ENCODE results near the gene CCDC150. TPM values are rescaled to one million over a fixed set of nuclear protein-coding genes. Genes with fewer than 3 reads are reported as not detected.
"Not testable (repeated sequence)": the region's sequence is repeated elsewhere in the genome, so short reads cannot be mapped to it uniquely, and the experiment has no call there.

The CCDC150 gene
- total and polyA plus RNA-seq, 7 experiments from 2014 or later, result 0.13 to 11.2 (median 1.1) TPM; not detected in 1

GRCh38 chr2:196686737-196687136, 47.2 kb downstream of the CCDC150 start:
- H3K36me3 ChIP-seq (ENCODE audit: control insufficient read depth in 2 of 3, insufficient read depth in 3 of 3, low read length in 3 of 3); H3K27ac Mint-ChIP-seq; intact Hi-C loops (cut with micrococcal nuclease); H3K4me1 Mint-ChIP-seq; CTCF ChIA-PET; H3K27me3 Mint-ChIP-seq; DNase-seq; H3K9me3 ChIP-seq (ENCODE audit: control insufficient read depth in 2 of 3, low read length in 3 of 3); H3K27ac ChIP-seq (ENCODE audit: low read depth, low read length); H3K4me3 ChIP-seq (ENCODE audit: low read length); POLR2A ChIA-PET; H3K4me3 Mint-ChIP-seq; ATAC-seq; H3K4me1 ChIP-seq (ENCODE audit: control insufficient read depth in 2 of 2, insufficient read depth in 2 of 2, low read length in 2 of 2); H3K27me3 ChIP-seq (ENCODE audit: control insufficient read depth in 2 of 2, insufficient read depth in 2 of 2, low read length in 2 of 2): not testable (repeated sequence)
- Mint-ChIP-seq H3K9me3 (peaks cover 0 to 38% (median 22%) of the 10 kb centered on the region in 11 donors), H3K36me3 (peaks cover 0 to 21% (median 0%) of the 10 kb centered on the region in 5 donors)

GRCh38 chr2:196696423-196697079, 57.0 kb downstream of the CCDC150 start:
- Histone ChIP-seq H3K27ac (ENCODE audit: low read depth, low read length) (no peak overlapping the region), H3K27me3 (ENCODE audit: control insufficient read depth in 2 of 2, insufficient read depth in 2 of 2, low read length in 2 of 2) (no peaks in the 10 kb centered on the region), H3K4me3 (ENCODE audit: low read length) (no peak overlapping the region), H3K4me1 (ENCODE audit: control insufficient read depth in 2 of 2, insufficient read depth in 2 of 2, low read length in 2 of 2) (no peaks in the 10 kb centered on the region), H3K36me3 (ENCODE audit: control insufficient read depth in 2 of 3, insufficient read depth in 3 of 3, low read length in 3 of 3) (no peaks in the 10 kb centered on the region), H3K9me3 (ENCODE audit: control insufficient read depth in 2 of 3, low read length in 3 of 3) (no peaks in the 10 kb centered on the region)
- H3K36me3 Mint-ChIP-seq, result peaks cover 0 to 4% (median 0%) of the 10 kb centered on the region in 5 donors
- no peak overlapping the region for H3K27ac Mint-ChIP-seq
- no peak for DNase-seq
- CTCF ChIA-PET, result interaction anchor here (0.7 kb wide), 1 partner anchor 22 kb away, joined by 4 read pairs; no protein-coding TSS in a partner anchor
- peak; percentile 36 for ATAC-seq
- peaks cover 0 to 5% (median 2%) of the 10 kb centered on the region in 5 donors for H3K27me3 Mint-ChIP-seq
- intact Hi-C loops (cut with micrococcal nuclease), result no loop called here
- peaks cover 0 to 3% (median 0%) of the 10 kb centered on the region in 7 donors for H3K4me1 Mint-ChIP-seq
- POLR2A ChIA-PET, result no interaction called here
- H3K9me3 Mint-ChIP-seq, result peaks cover 0 to 1% (median 0%) of the 10 kb centered on the region in 11 donors
- no peak overlapping the region for H3K4me3 Mint-ChIP-seq

GRCh38 chr2:196697825-196698224, 58.3 kb downstream of the CCDC150 start:
- ATAC-seq (no peak), DNase-seq (no peak)
- H3K36me3 ChIP-seq (ENCODE audit: control insufficient read depth in 2 of 3, insufficient read depth in 3 of 3, low read length in 3 of 3), result no peaks in the 10 kb centered on the region
- Mint-ChIP-seq H3K4me1 (peaks cover 0 to 3% (median 0%) of the 10 kb centered on the region in 7 donors), H3K27me3 (peaks cover 0 to 4% (median 0%) of the 10 kb centered on the region in 5 donors), H3K36me3 (peaks cover 0 to 10% (median 0%) of the 10 kb centered on the region in 5 donors), H3K4me3 (no peak overlapping the region), H3K9me3 (peaks cover 0 to 2% (median 0%) of the 10 kb centered on the region in 11 donors), H3K27ac (no peak overlapping the region)
- POLR2A ChIA-PET, result no interaction called here
- no peaks in the 10 kb centered on the region for H3K4me1 ChIP-seq (ENCODE audit: control insufficient read depth in 2 of 2, insufficient read depth in 2 of 2, low read length in 2 of 2)
- H3K27me3 ChIP-seq (ENCODE audit: control insufficient read depth in 2 of 2, insufficient read depth in 2 of 2, low read length in 2 of 2), result no peaks in the 10 kb centered on the region
- H3K4me3 ChIP-seq (ENCODE audit: low read length), result no peak overlapping the region
- H3K27ac ChIP-seq (ENCODE audit: low read depth, low read length), result no peak overlapping the region
- CTCF ChIA-PET, result no interaction called here
- intact Hi-C loops (cut with micrococcal nuclease), result no loop called here
- H3K9me3 ChIP-seq (ENCODE audit: control insufficient read depth in 2 of 3, low read length in 3 of 3), result no peaks in the 10 kb centered on the region

- Histone ChIP-seq H3K4me3 (ENCODE audit: low read length) (no peak overlapping the region), H3K4me1 (ENCODE audit: control insufficient read depth in 2 of 2, insufficient read depth in 2 of 2, low read length in 2 of 2) (no peaks in the 10 kb centered on the region), H3K27ac (ENCODE audit: low read depth, low read length) (no peak overlapping the region), H3K36me3 (ENCODE audit: control insufficient read depth in 2 of 3, insufficient read depth in 3 of 3, low read length in 3 of 3) (no peaks in the 10 kb centered on the region), H3K27me3 (ENCODE audit: control insufficient read depth in 2 of 2, insufficient read depth in 2 of 2, low read length in 2 of 2) (no peaks in the 10 kb centered on the region), H3K9me3 (ENCODE audit: control insufficient read depth in 2 of 3, low read length in 3 of 3) (no peaks in the 10 kb centered on the region)
- no peak overlapping the region for H3K27ac Mint-ChIP-seq
- ChIA-PET POLR2A (no interaction called here), CTCF (no interaction called here)
- intact Hi-C loops (cut with micrococcal nuclease), result no loop called here
- ATAC-seq (no peak), DNase-seq (no peak)
- peaks cover 0 to 4% (median 0%) of the 10 kb centered on the region in 5 donors for H3K27me3 Mint-ChIP-seq
- peaks cover 0 to 3% (median 0%) of the 10 kb centered on the region in 7 donors for H3K4me1 Mint-ChIP-seq
- H3K4me3 Mint-ChIP-seq, result no peak overlapping the region
- H3K36me3 Mint-ChIP-seq, result peaks cover 0 to 20% (median 0%) of the 10 kb centered on the region in 5 donors
- H3K9me3 Mint-ChIP-seq, result peaks cover 0 to 11% (median 0%) of the 10 kb centered on the region in 11 donors
Measured at GRCh38 chr2:196702641-196703040, 63.1 kb downstream of the CCDC150 start.

- DNase-seq (no peak), ATAC-seq (no peak)
- Mint-ChIP-seq H3K27me3 (peaks cover 0 to 4% (median 0%) of the 10 kb centered on the region in 5 donors), H3K36me3 (peaks cover 0 to 23% (median 0%) of the 10 kb centered on the region in 5 donors), H3K4me3 (no peak overlapping the region), H3K4me1 (peaks cover 0 to 3% (median 0%) of the 10 kb centered on the region in 7 donors), H3K9me3 (peaks cover 0 to 16% (median under 1%) of the 10 kb centered on the region in 11 donors), H3K27ac (no peak overlapping the region)
- POLR2A ChIA-PET, result no interaction called here
- intact Hi-C loops (cut with micrococcal nuclease), result no loop called here
- Histone ChIP-seq H3K9me3 (ENCODE audit: control insufficient read depth in 2 of 3, low read length in 3 of 3) (no peaks in the 10 kb centered on the region), H3K4me3 (ENCODE audit: low read length) (no peak overlapping the region), H3K27me3 (ENCODE audit: control insufficient read depth in 2 of 2, insufficient read depth in 2 of 2, low read length in 2 of 2) (no peaks in the 10 kb centered on the region), H3K4me1 (ENCODE audit: control insufficient read depth in 2 of 2, insufficient read depth in 2 of 2, low read length in 2 of 2) (no peaks in the 10 kb centered on the region), H3K27ac (ENCODE audit: low read depth, low read length) (no peak overlapping the region), H3K36me3 (ENCODE audit: control insufficient read depth in 2 of 3, insufficient read depth in 3 of 3, low read length in 3 of 3) (no peaks in the 10 kb centered on the region)
- CTCF ChIA-PET, result no interaction called here
Measured at GRCh38 chr2:196703695-196704094, 64.2 kb downstream of the CCDC150 start.

- H3K27ac ChIP-seq (ENCODE audit: low read depth, low read length); H3K27ac Mint-ChIP-seq; H3K4me1 Mint-ChIP-seq; H3K9me3 ChIP-seq (ENCODE audit: control insufficient read depth in 2 of 3, low read length in 3 of 3); ATAC-seq; H3K27me3 ChIP-seq (ENCODE audit: control insufficient read depth in 2 of 2, insufficient read depth in 2 of 2, low read length in 2 of 2); H3K4me1 ChIP-seq (ENCODE audit: control insufficient read depth in 2 of 2, insufficient read depth in 2 of 2, low read length in 2 of 2); H3K36me3 ChIP-seq (ENCODE audit: control insufficient read depth in 2 of 3, insufficient read depth in 3 of 3, low read length in 3 of 3); H3K27me3 Mint-ChIP-seq; intact Hi-C loops (cut with micrococcal nuclease); POLR2A ChIA-PET; H3K4me3 ChIP-seq (ENCODE audit: low read length); DNase-seq; H3K4me3 Mint-ChIP-seq; CTCF ChIA-PET: not testable (repeated sequence)
- Mint-ChIP-seq H3K36me3 (peaks cover 0 to 18% (median 7%) of the 10 kb centered on the region in 5 donors), H3K9me3 (peaks cover 2 to 21% (median 11%) of the 10 kb centered on the region in 11 donors)
Measured at GRCh38 chr2:196710056-196710455, 70.5 kb downstream of the CCDC150 start.

- Mint-ChIP-seq H3K27me3 (no peaks in the 10 kb centered on the region), H3K27ac (no peak overlapping the region), H3K36me3 (peaks cover 0 to 18% (median 7%) of the 10 kb centered on the region in 5 donors), H3K9me3 (peaks cover 2 to 21% (median 11%) of the 10 kb centered on the region in 11 donors), H3K4me3 (no peak overlapping the region), H3K4me1 (no peaks in the 10 kb centered on the region)
- Histone ChIP-seq H3K27me3 (ENCODE audit: control insufficient read depth in 2 of 2, insufficient read depth in 2 of 2, low read length in 2 of 2) (no peaks in the 10 kb centered on the region), H3K4me1 (ENCODE audit: control insufficient read depth in 2 of 2, insufficient read depth in 2 of 2, low read length in 2 of 2) (no peaks in the 10 kb centered on the region), H3K27ac (ENCODE audit: low read depth, low read length) (no peak overlapping the region), H3K36me3 (ENCODE audit: control insufficient read depth in 2 of 3, insufficient read depth in 3 of 3, low read length in 3 of 3) (no peaks in the 10 kb centered on the region), H3K4me3 (ENCODE audit: low read length) (no peak overlapping the region), H3K9me3 (ENCODE audit: control insufficient read depth in 2 of 3, low read length in 3 of 3) (no peaks in the 10 kb centered on the region)
- POLR2A ChIA-PET, result no interaction called here
- DNase-seq (no peak), ATAC-seq (no peak)
- intact Hi-C loops (cut with micrococcal nuclease), result no loop called here
- CTCF ChIA-PET, result no interaction called here
Measured at GRCh38 chr2:196711625-196712024, 72.1 kb downstream of the CCDC150 start.

Measured in naive thymus-derived CD4-positive, alpha-beta T cell (primary cell).